OCI-LY1 (cell line): ENCODE results near the gene TMEM98.

Experiments
- CTCF ChIP-seq: fragments of 200-600 bp; sonication (generic), shearing (Covaris generic); IDR thresholded peaks from 2 replicates; pipeline ENCODE4 v1.5.1; 2017; ENCODE audit warnings: mild to moderate bottlenecking, antibody characterized with exemption, low read length, moderate library complexity, mixed read lengths
- EZH2 ChIP-seq: fragments of 200-600 bp; sonication (generic), shearing (Covaris generic); IDR thresholded peaks from 2 replicates; pipeline ENCODE4 v1.8.0; 2017; ENCODE audit warnings: borderline replicate concordance, mixed run types, mild to moderate bottlenecking, antibody characterized with exemption, low read length, moderate library complexity, mixed read lengths

- TF ChIP-seq CTCF (no peak), EZH2 (no peak)
These were observed 31.2 kb upstream of the TMEM98 start for GRCh38 chr17:32896647-32897258.
